H9 (cell line): ENCODE data around the gene TSPAN33. TPM values are rescaled to one million over a fixed set of nuclear protein-coding genes. Genes with fewer than 3 reads are reported as not detected.
"Not testable (repeated sequence)": the region's sequence is repeated elsewhere in the genome, so short reads cannot be mapped to it uniquely, and the experiment has no call there.

ENCODE experiments used
- DNase-seq: peaks from one replicate; pipeline ENCODE4 v3.0.0-alpha.2; 2017
- H2AFZ ChIP-seq: one replicate; pipeline ENCODE4 v1.6.1; 2013; ENCODE audit warnings: mild to moderate bottlenecking, low read length, control low read depth, moderate library complexity
- H2AK5ac ChIP-seq: 2 replicates; pipeline ENCODE4 v1.6.1; 2013; ENCODE audit warnings: low read length, control low read depth, mixed read lengths; ENCODE audit not compliant: insufficient read length
- H2BK120ac ChIP-seq: one replicate; pipeline ENCODE4 v1.6.1; 2013; ENCODE audit warnings: low read depth, mild to moderate bottlenecking, low read length, control low read depth, inconsistent platforms; ENCODE audit not compliant: poor library complexity, severe bottlenecking
- H2BK12ac ChIP-seq: 2 replicates; pipeline ENCODE4 v1.6.1; 2013; ENCODE audit warnings: low read length, control low read depth, mixed read lengths, low read depth; ENCODE audit not compliant: insufficient read length
- H2BK15ac ChIP-seq: 2 replicates; pipeline ENCODE4 v1.6.1; 2013; ENCODE audit warnings: low read depth, low read length, control low read depth
- H2BK20ac ChIP-seq: one replicate; pipeline ENCODE4 v1.6.1; 2013; ENCODE audit warnings: low read depth, mild to moderate bottlenecking, low read length, control low read depth, inconsistent platforms; ENCODE audit not compliant: poor library complexity, severe bottlenecking
- H2BK5ac ChIP-seq: 2 replicates; pipeline ENCODE4 v1.6.1; 2013; ENCODE audit warnings: low read length, control low read depth, mixed read lengths; ENCODE audit not compliant: insufficient read length
- H3K14ac ChIP-seq: 2 replicates; pipeline ENCODE4 v1.6.1; 2013; ENCODE audit warnings: low read length, control low read depth; ENCODE audit not compliant: insufficient read depth
- H3K18ac ChIP-seq: 2 replicates; pipeline ENCODE4 v1.6.1; 2013; ENCODE audit warnings: low read depth, mild to moderate bottlenecking, mixed read lengths, low read length, control low read depth; ENCODE audit not compliant: insufficient read length
- H3K23ac ChIP-seq: 2 replicates; pipeline ENCODE4 v1.6.1; 2013; ENCODE audit warnings: low read length, control low read depth, mixed read lengths, low read depth; ENCODE audit not compliant: insufficient read length
- H3K23me2 ChIP-seq: 2 replicates; pipeline ENCODE4 v1.6.1; 2013; ENCODE audit warnings: low read depth, mild to moderate bottlenecking, mixed read lengths, low read length, control low read depth; ENCODE audit not compliant: insufficient read length, poor library complexity, severe bottlenecking
- H3K27ac ChIP-seq: 2 replicates; pipeline ENCODE4 v1.5.1; 2013; ENCODE audit warnings: low read length, control low read depth, mixed read lengths, low read depth; ENCODE audit not compliant: insufficient read length
- H3K27me3 ChIP-seq: 2 replicates; pipeline ENCODE4 v1.6.1; 2013; ENCODE audit warnings: low read length, control low read depth, inconsistent platforms; ENCODE audit not compliant: insufficient read depth
- H3K4ac ChIP-seq: 2 replicates; pipeline ENCODE4 v1.6.1; 2013; ENCODE audit warnings: low read depth, mild to moderate bottlenecking, control low read depth, inconsistent platforms, low read length, moderate library complexity
- H3K4me1 ChIP-seq: 2 replicates; pipeline ENCODE4 v1.6.1; 2013; ENCODE audit warnings: low read length, control low read depth, inconsistent platforms; ENCODE audit not compliant: insufficient read depth
- H3K4me2 ChIP-seq: 2 replicates; pipeline ENCODE4 v1.6.1; 2013; ENCODE audit warnings: low read length, control low read depth, mixed read lengths; ENCODE audit not compliant: insufficient read length, insufficient read depth
- H3K56ac ChIP-seq: 2 replicates; pipeline ENCODE4 v1.6.1; 2013; ENCODE audit warnings: low read depth, mild to moderate bottlenecking, mixed read lengths, low read length, control low read depth; ENCODE audit not compliant: insufficient read length
- H3K79me1 ChIP-seq: 2 replicates; pipeline ENCODE4 v1.6.1; 2013; ENCODE audit warnings: low read depth, mild to moderate bottlenecking, moderate library complexity, low read length, control low read depth, inconsistent platforms; ENCODE audit not compliant: insufficient read depth, poor library complexity, severe bottlenecking
- H3K79me2 ChIP-seq: 2 replicates; pipeline ENCODE4 v1.6.1; 2013; ENCODE audit warnings: low read length, control low read depth, inconsistent platforms; ENCODE audit not compliant: insufficient read depth
- H3K9ac ChIP-seq: 2 replicates; pipeline ENCODE4 v1.6.1; 2013; ENCODE audit warnings: low read length, control low read depth, mixed read lengths; ENCODE audit not compliant: insufficient read length; ENCODE audit errors: extremely low read depth
- H3K9me3 ChIP-seq: one replicate; pipeline ENCODE4 v1.6.1; 2013; ENCODE audit warnings: low read depth, low read length, inconsistent platforms; ENCODE audit not compliant: control insufficient read depth
- H3T11ph ChIP-seq: one replicate; pipeline ENCODE4 v1.6.1; 2013; ENCODE audit warnings: mild to moderate bottlenecking, low read length, control low read depth, inconsistent platforms
- H4K20me1 ChIP-seq: one replicate; pipeline ENCODE4 v1.6.1; 2013; ENCODE audit not compliant: control insufficient read depth, insufficient read length, insufficient read depth
- H4K5ac ChIP-seq: 2 replicates; pipeline ENCODE4 v1.6.1; 2013; ENCODE audit warnings: low read depth, mild to moderate bottlenecking, mixed read lengths, low read length, control low read depth; ENCODE audit not compliant: insufficient read length
- H4K8ac ChIP-seq: replicated peaks from 2 replicates; pipeline ENCODE4 v1.6.1; 2013; ENCODE audit warnings: low read length, control low read depth, mixed read lengths, low read depth; ENCODE audit not compliant: insufficient read length
- H4K91ac ChIP-seq: 2 replicates; pipeline ENCODE4 v1.6.1; 2013; ENCODE audit warnings: low read depth, mild to moderate bottlenecking, moderate library complexity, mixed read lengths, low read length, control low read depth; ENCODE audit not compliant: insufficient read length
- H3K27ac Mint-ChIP-seq, 3 experiments: 2 replicates in 2 of 3; 3 replicates in 1 of 3; pipeline ENCODE4 v1.8.0; 2020 to 2021; ENCODE audit warnings: mixed read lengths in 3 of 3, mild to moderate bottlenecking in 1 of 3, moderate library complexity in 1 of 3
- H3K27me3 Mint-ChIP-seq: 2 replicates; pipeline ENCODE4 v1.8.0; 2021; ENCODE audit warnings: low read depth, mild to moderate bottlenecking, moderate library complexity, mixed read lengths
- H3K36me3 Mint-ChIP-seq, 3 experiments: 2 replicates in 2 of 3; 3 replicates in 1 of 3; pipeline ENCODE4 v1.8.0; 2020 to 2021; ENCODE audit warnings: low read depth in 3 of 3, mixed read lengths in 3 of 3; ENCODE audit not compliant: insufficient read depth in 1 of 3
- H3K4me1 Mint-ChIP-seq, 2 experiments: 2 replicates each; pipeline ENCODE4 v1.8.0; 2020; ENCODE audit warnings: mixed read lengths in 2 of 2
- H3K4me3 Mint-ChIP-seq, 2 experiments: 2 replicates in 1 of 2; 3 replicates in 1 of 2; pipeline ENCODE4 v1.8.0; 2020 to 2021; ENCODE audit warnings: mild to moderate bottlenecking in 2 of 2, mixed read lengths in 2 of 2, moderate library complexity in 1 of 2
- H3K9me3 Mint-ChIP-seq, 2 experiments: 2 replicates in 1 of 2; 3 replicates in 1 of 2; pipeline ENCODE4 v1.8.0; 2020; ENCODE audit warnings: mild to moderate bottlenecking in 2 of 2, mixed read lengths in 2 of 2, moderate library complexity in 1 of 2
- CTCF ChIP-seq: fragments of 200-600 bp; sonication (generic); conservative IDR thresholded peaks from 3 replicates; pipeline ENCODE4 v1.8.0; 2021; ENCODE audit warnings: antibody characterized with exemption, mild to moderate bottlenecking
- WGBS: extraction: QIAGEN DNeasy Blood & Tissue Kit; methylation state at CpG from one replicate; pipeline ENCODE4 v1.1.7; 2013; ENCODE audit warnings: missing lambda C conversion rate, low lambda C conversion rate, mixed read lengths; ENCODE audit not compliant: insufficient read length; ENCODE audit errors: extremely low coverage; 5-methylcytosine and 5-hydroxymethylcytosine counted together
- total RNA-seq: library from RNA; stranded (reverse); gene quantifications from 2 replicates; pipeline ENCODE4 v1.2.1, GENCODE V29; 2021

The TSPAN33 gene
- total RNA-seq, 1 experiment from 2014 or later = 34.7 TPM

- H3K36me3 Mint-ChIP-seq = peaks cover 12 to 27% (median 22%) of the 10 kb centered on the region in 3 experiments; a peak in 6 of 7 replicates
- Histone ChIP-seq H3K14ac (no peak overlapping the region), H4K20me1 (no peaks in the 10 kb centered on the region), H3K27me3 (no peaks in the 10 kb centered on the region), H2AK5ac (no peak overlapping the region), H3K23ac (no peak overlapping the region), H2BK12ac (no peak overlapping the region), H3K4ac (no peak overlapping the region), H3K79me2 (no peaks in the 10 kb centered on the region), H3K79me1 (no peaks in the 10 kb centered on the region), H4K8ac (no peak overlapping the region), H3K9ac (no peak overlapping the region), H3K18ac (no peak overlapping the region), H2BK5ac (no peak overlapping the region), H3T11ph (no peak overlapping the region), H3K56ac (no peak overlapping the region), H3K27ac (no peak overlapping the region), H4K5ac (no peak overlapping the region), H3K23me2 (no peaks in the 10 kb centered on the region), H2AFZ (no peak overlapping the region), H2BK20ac (no peak overlapping the region), H4K91ac (no peak overlapping the region), H3K4me1 (no peaks in the 10 kb centered on the region), H3K9me3 (peaks cover 17% of the 10 kb centered on the region), H3K4me2 (no peak overlapping the region), H2BK15ac (no peak overlapping the region), H2BK120ac (no peak overlapping the region)
- DNase-seq = no peak
- no peaks in the 10 kb centered on the region; the same call in none of the 2 replicates for H3K27me3 Mint-ChIP-seq
- WGBS = no CpG with 5 or more reads among the region's 3 CpGs
- TF ChIP-seq CTCF = no peak
- H3K27ac Mint-ChIP-seq = no peak overlapping the region
- no peak overlapping the region for H3K4me3 Mint-ChIP-seq
- H3K9me3 Mint-ChIP-seq = peaks cover 36 to 39% of the 10 kb centered on the region in 2 experiments
- H3K4me1 Mint-ChIP-seq = no peaks in the 10 kb centered on the region
Observed at GRCh38 chr7:129118976-129119375, 25.5 kb upstream of the TSPAN33 start.

GRCh38 chr7:129121501-129122077, 22.9 kb upstream of the TSPAN33 start:
- not testable (repeated sequence) for H2BK5ac ChIP-seq, H4K5ac ChIP-seq, H3K23me2 ChIP-seq, H3K79me1 ChIP-seq, H3K23ac ChIP-seq, H3K27me3 ChIP-seq, H3K4me1 ChIP-seq, H3K27ac Mint-ChIP-seq, DNase-seq, H2BK20ac ChIP-seq, H4K8ac ChIP-seq, H4K91ac ChIP-seq, H2BK120ac ChIP-seq, H3K27ac ChIP-seq, H3K79me2 ChIP-seq, H3K4me2 ChIP-seq, H2BK12ac ChIP-seq, H2BK15ac ChIP-seq, H2AK5ac ChIP-seq, H3K27me3 Mint-ChIP-seq, H3K4me3 Mint-ChIP-seq, H3K56ac ChIP-seq, H3K4ac ChIP-seq, H2AFZ ChIP-seq, H4K20me1 ChIP-seq, H3K14ac ChIP-seq, H3K9ac ChIP-seq, H3T11ph ChIP-seq, H3K18ac ChIP-seq, H3K4me1 Mint-ChIP-seq
- Mint-ChIP-seq H3K9me3 (peaks cover 33 to 36% of the 10 kb centered on the region in 2 experiments), H3K36me3 (peaks cover 12 to 27% (median 22%) of the 10 kb centered on the region in 3 experiments; a peak in 6 of 7 replicates)
- no CpG with 5 or more reads among the region's 3 CpGs for WGBS
- H3K9me3 ChIP-seq = peaks cover 17% of the 10 kb centered on the region
